H1 (cell line): ENCODE measurements around the gene PKD1. TPM values are rescaled to one million over a fixed set of nuclear protein-coding genes. Genes with fewer than 3 reads are reported as not detected.

Experiments used
- CTCF ChIA-PET: fragments of 300-600 bp; sonication (Branson Sonifier 250); formaldehyde crosslinking; loops from one replicate; lab custom pipeline; 2021; ENCODE audit not compliant: partially characterized antibody; lab: Charles Lee
- POLR2A ChIA-PET: fragments of 300-600 bp; sonication (Branson Sonifier 250); formaldehyde crosslinking; loops from one replicate; lab custom pipeline; 2021; ENCODE audit warnings: inconsistent platforms; ENCODE audit not compliant: partially characterized antibody; lab: Charles Lee
- DNase-seq, 2 experiments: peaks; one replicate each; pipeline versions ENCODE4 v3.0.0 to v3.0.0-alpha.2; 2010 to 2022; ENCODE audit warnings: low spot score in 2 of 2, low read depth in 1 of 2, mixed read lengths in 1 of 2
- FAIRE-seq: peaks from 2 replicates; lab custom pipeline; 2011; peaks lifted over from hg19 to GRCh38; lab: Jason Lieb, UNC
- H2AFZ ChIP-seq: 2 replicates; pipeline ENCODE4 v1.8.1; 2012; ENCODE audit warnings: low read length, inconsistent platforms
- H2AK5ac ChIP-seq: 2 replicates; pipeline ENCODE4 v1.6.1; 2013; ENCODE audit warnings: low read depth, low read length
- H2BK120ac ChIP-seq: replicated peaks from 2 replicates; pipeline ENCODE3; 2013; ENCODE audit warnings: low read depth, low read length, inconsistent platforms
- H2BK12ac ChIP-seq: 2 replicates; pipeline ENCODE4 v1.6.1; 2013; ENCODE audit warnings: low read depth, low read length
- H2BK15ac ChIP-seq: 2 replicates; pipeline ENCODE4 v1.6.1; 2013; ENCODE audit warnings: low read length
- H2BK20ac ChIP-seq: 2 replicates; pipeline ENCODE4 v1.6.1; 2013; ENCODE audit warnings: low read length
- H2BK5ac ChIP-seq: 2 replicates; pipeline ENCODE4 v1.6.1; 2013; ENCODE audit warnings: low read depth, low read length
- H3K14ac ChIP-seq: 2 replicates; pipeline ENCODE4 v1.6.1; 2013; ENCODE audit warnings: inconsistent platforms; ENCODE audit not compliant: insufficient read length
- H3K18ac ChIP-seq: 2 replicates; pipeline ENCODE4 v1.6.1; 2013; ENCODE audit warnings: low read length; ENCODE audit errors: extremely low read depth
- H3K23ac ChIP-seq: 2 replicates; pipeline ENCODE4 v1.6.1; 2013; ENCODE audit warnings: inconsistent platforms; ENCODE audit not compliant: insufficient read length
- H3K23me2 ChIP-seq: 2 replicates; pipeline ENCODE4 v1.6.1; 2013; ENCODE audit warnings: low read depth, low read length
- H3K27ac ChIP-seq: 2 replicates; pipeline ENCODE4 v1.6.1; 2011; ENCODE audit warnings: low read depth, low read length, inconsistent platforms
- H3K27me3 ChIP-seq, 4 experiments: replicated peaks in 1 of 4; 1 replicate in 1 of 4; 2 replicates in 3 of 4; pipeline versions ENCODE4 v1.6.1 to v1.8.1; 2011 to 2013; ENCODE audit warnings: low read length in 3 of 4, mild to moderate bottlenecking in 3 of 4, inconsistent platforms in 2 of 4, mixed read lengths in 2 of 4, moderate library complexity in 1 of 4; ENCODE audit not compliant: control insufficient read depth in 3 of 4, insufficient read depth in 3 of 4; ENCODE audit errors: extremely low read depth in 1 of 4
- H3K36me3 ChIP-seq, 4 experiments: 2 replicates each; pipeline versions ENCODE4 v1.6.1 to v1.8.1; 2011 to 2013; ENCODE audit warnings: mild to moderate bottlenecking in 4 of 4, low read length in 3 of 4, moderate library complexity in 2 of 4, control low read depth in 1 of 4, inconsistent platforms in 1 of 4; ENCODE audit not compliant: insufficient read depth in 4 of 4, control insufficient read depth in 2 of 4
- H3K4ac ChIP-seq: replicated peaks from 2 replicates; pipeline ENCODE3; 2013; ENCODE audit warnings: low read length, low read depth, mixed read lengths, inconsistent platforms; ENCODE audit not compliant: insufficient read length
- H3K4me1 ChIP-seq, 4 experiments: replicated peaks in 1 of 4; 1 replicate in 1 of 4; 2 replicates in 3 of 4; pipeline versions ENCODE4 v1.6.1 to v1.8.1; 2011 to 2013; ENCODE audit warnings: low read length in 3 of 4, inconsistent platforms in 2 of 4, mixed read lengths in 1 of 4; ENCODE audit not compliant: insufficient read depth in 4 of 4, control insufficient read depth in 3 of 4
- H3K4me2 ChIP-seq, 2 experiments: 2 replicates each; pipeline versions ENCODE4 v1.6.1 to v1.8.1; 2011 to 2013; ENCODE audit warnings: low read depth in 2 of 2, low read length in 2 of 2, control low read depth in 1 of 2, inconsistent platforms in 1 of 2, mild to moderate bottlenecking in 1 of 2; ENCODE audit not compliant: insufficient read depth in 1 of 2
- H3K4me3 ChIP-seq, 4 experiments: fragments of 200-600, 300-600 bp in 1 of 4; sonication (generic), shearing (Covaris generic), sonication (Bioruptor Twin) in 1 of 4; 2 replicates each; pipeline versions ENCODE4 v1.5.1 to v1.8.1; 2011 to 2016; ENCODE audit warnings: low read length in 4 of 4, low read depth in 3 of 4, control low read depth in 2 of 4, inconsistent platforms in 2 of 4, mild to moderate bottlenecking in 2 of 4, mixed read lengths in 1 of 4, moderate library complexity in 1 of 4; ENCODE audit not compliant: insufficient read depth in 2 of 4; ENCODE audit errors: extremely low read depth in 1 of 4
- H3K56ac ChIP-seq: replicated peaks from 2 replicates; pipeline ENCODE3; 2013; ENCODE audit warnings: low read depth, mild to moderate bottlenecking, mixed read lengths, low read length, inconsistent platforms; ENCODE audit not compliant: insufficient read length
- H3K79me1 ChIP-seq: 2 replicates; pipeline ENCODE4 v1.6.1; 2013; ENCODE audit warnings: low read depth, low read length, control low read depth
- H3K79me2 ChIP-seq, 2 experiments: 2 replicates each; pipeline versions ENCODE4 v1.6.1 to v1.8.1; 2012 to 2013; ENCODE audit warnings: low read length in 2 of 2, mild to moderate bottlenecking in 2 of 2, inconsistent platforms in 1 of 2; ENCODE audit not compliant: insufficient read depth in 2 of 2, control insufficient read depth in 1 of 2
- H3K9ac ChIP-seq, 4 experiments: replicated peaks in 1 of 4; 1 replicate in 1 of 4; 2 replicates in 3 of 4; pipeline versions ENCODE4 v1.6.1 to v1.8.1; 2011 to 2013; ENCODE audit warnings: low read depth in 3 of 4, low read length in 3 of 4, control low read depth in 2 of 4, mild to moderate bottlenecking in 2 of 4, moderate library complexity in 2 of 4, inconsistent platforms in 1 of 4; ENCODE audit errors: extremely low read depth in 1 of 4
- H3K9me3 ChIP-seq, 2 experiments: 2 replicates each; pipeline versions ENCODE4 v1.6.1 to v1.8.1; 2012 to 2013; ENCODE audit warnings: mild to moderate bottlenecking in 2 of 2, moderate library complexity in 2 of 2, control low read depth in 1 of 2, inconsistent platforms in 1 of 2, low read depth in 1 of 2, low read length in 1 of 2, mixed read lengths in 1 of 2; ENCODE audit not compliant: insufficient read depth in 2 of 2
- H4K20me1 ChIP-seq, 2 experiments: replicated peaks in 1 of 2; 2 replicates each; pipeline versions ENCODE3 to v1.8.1; 2011 to 2013; ENCODE audit warnings: inconsistent platforms in 2 of 2, low read length in 2 of 2, mild to moderate bottlenecking in 1 of 2; ENCODE audit not compliant: insufficient read depth in 2 of 2, control insufficient read depth in 1 of 2
- H4K5ac ChIP-seq: 2 replicates; pipeline ENCODE4 v1.6.1; 2013; ENCODE audit warnings: low read length, low read depth, mixed read lengths, inconsistent platforms; ENCODE audit not compliant: insufficient read length
- H4K8ac ChIP-seq: 2 replicates; pipeline ENCODE4 v1.8.0; 2013; ENCODE audit warnings: mild to moderate bottlenecking, moderate library complexity, low read length, inconsistent platforms; ENCODE audit not compliant: insufficient read depth; ENCODE audit errors: extremely low read depth
- H4K91ac ChIP-seq: replicated peaks from 2 replicates; pipeline ENCODE3; 2013; ENCODE audit warnings: low read length, mixed read lengths, inconsistent platforms; ENCODE audit not compliant: insufficient read length
- ASH2L ChIP-seq: fragments of 200-600, 300-600 bp; sonication (generic); IDR thresholded peaks from one replicate; pipeline ENCODE4 v1.7.1; 2017; ENCODE audit warnings: low read length
- CEBPB ChIP-seq: IDR thresholded peaks from 2 replicates; pipeline ENCODE4 v1.6.1; 2012; ENCODE audit warnings: low read depth, low read length
- CHD1 ChIP-seq: IDR thresholded peaks from 2 replicates; pipeline ENCODE4 v1.6.1; 2012; ENCODE audit warnings: low read depth, low read length, improper control_type of control experiment
- CHD2 ChIP-seq: IDR thresholded peaks from 2 replicates; pipeline ENCODE4 v1.6.1; 2012; ENCODE audit warnings: low read length, improper control_type of control experiment
- EP300 ChIP-seq, 2 experiments: IDR thresholded peaks; 1 replicate in 1 of 2; 2 replicates in 1 of 2; pipeline ENCODE4 v1.6.1; 2011 to 2012; ENCODE audit warnings: low read depth in 2 of 2, low read length in 2 of 2, mild to moderate bottlenecking in 2 of 2, borderline replicate concordance in 1 of 2, inconsistent platforms in 1 of 2, moderate library complexity in 1 of 2
- GABPA ChIP-seq: IDR thresholded peaks from 2 replicates; pipeline ENCODE4 v1.6.1; 2011; ENCODE audit warnings: mild to moderate bottlenecking, low read length, moderate library complexity, borderline replicate concordance; ENCODE audit not compliant: insufficient read depth
- HDAC2 ChIP-seq, 2 experiments: fragments of 300-600 bp in 1 of 2; sonication (generic) in 1 of 2; IDR thresholded peaks; 2 replicates each; pipeline ENCODE4 v1.6.1; 2011 to 2012; ENCODE audit warnings: low read depth in 2 of 2, low read length in 2 of 2, mild to moderate bottlenecking in 2 of 2, moderate library complexity in 2 of 2, borderline replicate concordance in 1 of 2, inconsistent platforms in 1 of 2
- HDAC6 ChIP-seq: IDR thresholded peaks from one replicate; pipeline ENCODE4 v1.7.1; 2012; ENCODE audit warnings: low read depth, mild to moderate bottlenecking, inconsistent platforms, low read length, moderate library complexity
- JUN ChIP-seq: IDR thresholded peaks from 2 replicates; pipeline ENCODE4 v1.6.1; 2011; ENCODE audit warnings: low read depth, mild to moderate bottlenecking, improper control_type of control experiment, low read length
- KDM4A ChIP-seq: IDR thresholded peaks from one replicate; pipeline ENCODE4 v1.7.1; 2012; ENCODE audit warnings: low read depth, mild to moderate bottlenecking, moderate library complexity, low read length, inconsistent platforms; ENCODE audit not compliant: severe bottlenecking
- MAX ChIP-seq: IDR thresholded peaks from 2 replicates; pipeline ENCODE4 v1.6.1; 2012; ENCODE audit warnings: inconsistent platforms
- POU5F1 ChIP-seq: IDR thresholded peaks from 2 replicates; pipeline ENCODE4 v1.6.1; 2011; ENCODE audit warnings: low read depth, mild to moderate bottlenecking, low read length, moderate library complexity
- TCF12 ChIP-seq: IDR thresholded peaks from 2 replicates; pipeline ENCODE4 v1.6.1; 2011; ENCODE audit warnings: low read depth, mild to moderate bottlenecking, low read length
- YY1 ChIP-seq: IDR thresholded peaks from 2 replicates; pipeline ENCODE4 v1.6.1; 2011; ENCODE audit warnings: low read depth, mild to moderate bottlenecking, low read length
- WGBS, 2 experiments: shearing (Covaris generic) in 1 of 2; methylation state at CpG; one replicate each; pipeline versions ENCODE4 v1.1.6 to v1.1.7; 2013 to 2015; ENCODE audit warnings: low lambda C conversion rate in 2 of 2, mixed read lengths in 2 of 2, inconsistent platforms in 1 of 2, low coverage in 1 of 2, missing lambda C conversion rate in 1 of 2; ENCODE audit not compliant: insufficient replicate concordance in 2 of 2, insufficient coverage in 1 of 2, insufficient read length in 1 of 2; ENCODE audit errors: extremely low coverage in 1 of 2, missing lambda C conversion rate in 1 of 2; 5-methylcytosine and 5-hydroxymethylcytosine counted together
- polyA plus RNA-seq, 7 experiments: library from polyadenylated mRNA; depleted of rRNA in 3 of 7; stranded (reverse) in 5 of 7; unstranded in 2 of 7; fragments of >200 nt in 5 of 7; fragments of 200-250 nt in 2 of 7; gene quantifications; 1 replicate in 5 of 7; 2 replicates in 1 of 7; 4 replicates in 1 of 7; pipeline versions ENCODE4 v1.2.1 to v1.2.3, GENCODE V29; 2011 to 2013; ENCODE audit warnings: missing spikeins in 2 of 7, mixed read lengths in 2 of 7
- total RNA-seq: library from RNA; stranded (reverse); fragmentation: NEBNext Ultra II Directional; extraction: Animal tissue kit (Norgen Biotek cat#: 25700); gene quantifications from 2 replicates; pipeline ENCODE4 v1.2.1, GENCODE V29; 2021

The PKD1 gene
- total and polyA plus RNA-seq, 2 of the 8 experiments (the other 6 are each of a cell fraction or from before 2014, with no cell fraction given) = 40.6 to 52.7 TPM

- no peak overlapping the region for H2BK5ac ChIP-seq
- no peak overlapping the region for H3K27ac ChIP-seq
- no peak overlapping the region for H3K4me3 ChIP-seq
- peaks cover 2% of the 10 kb centered on the region; the same call in 1 of the 2 replicates for H3K23me2 ChIP-seq
- no peak overlapping the region for H2BK15ac ChIP-seq
- no peak overlapping the region for H2BK20ac ChIP-seq
- no peak overlapping the region for H2BK12ac ChIP-seq
- no peaks in the 10 kb centered on the region for H3K79me2 ChIP-seq
- no peak overlapping the region for H2AK5ac ChIP-seq
- H4K8ac ChIP-seq = no peak overlapping the region
- H2BK120ac ChIP-seq = no peak overlapping the region
- H3K36me3 ChIP-seq = peaks cover 5 to 24% (median 10%) of the 10 kb centered on the region in 4 experiments; a peak in 7 of 8 replicates
- no peak for FAIRE-seq
- H3K14ac ChIP-seq = no peak overlapping the region
- no peak overlapping the region for H3K4me2 ChIP-seq
- no peaks in the 10 kb centered on the region; a peak in 1 of 7 replicates for H3K27me3 ChIP-seq
- no peak overlapping the region for H3K9ac ChIP-seq
- no peaks in the 10 kb centered on the region for H3K9me3 ChIP-seq
- no peak overlapping the region for H3K4ac ChIP-seq
- H3K79me1 ChIP-seq = no peaks in the 10 kb centered on the region
- no peak overlapping the region for H3K18ac ChIP-seq
- POLR2A ChIA-PET = interaction anchor here (0.6 to 3.2 kb wide), 12 partner anchors 8 to 333 kb away, joined by 3 to 23 read pairs (median 4); partner anchors contain the start of genes ATP6V0C, DNASE1L2, ECI1 and RPS2
- CTCF ChIA-PET = interaction anchor here (1.0 to 1.9 kb wide), 3 partner anchors 14 to 321 kb away, joined by 3 to 5 read pairs (median 4); no protein-coding TSS in a partner anchor
- no peak overlapping the region for H3K23ac ChIP-seq
- no peak for DNase-seq
- H4K5ac ChIP-seq = no peak overlapping the region
- H4K91ac ChIP-seq = no peak overlapping the region
- H3K56ac ChIP-seq = no peak overlapping the region
- H3K4me1 ChIP-seq = peaks cover 0 to 7% (median 2%) of the 10 kb centered on the region in 4 experiments; a peak in 4 of 7 replicates
- 95% methylated on average over 26 of the region's 43 CpGs; no CpG with 5 or more reads in 1 of the 2 experiments for WGBS, 2 experiments
- H4K20me1 ChIP-seq = peaks cover 0 to 12% of the 10 kb centered on the region in 2 experiments
- no peak overlapping the region for H2AFZ ChIP-seq
- TF ChIP-seq ASH2L = no peak
- no peak for TF ChIP-seq HDAC2 (IDR thresholded peaks at IDR 0.05; ENCODE audit: borderline replicate concordance in 1 of 2, low read depth in 2 of 2, low read length in 2 of 2)
- TF ChIP-seq CHD2 = no peak
- TF ChIP-seq EP300 (IDR thresholded peaks at IDR 0.05; ENCODE audit: borderline replicate concordance in 1 of 2, low read depth in 2 of 2, low read length in 2 of 2) = no peak
- TF ChIP-seq YY1 = no peak
- no peak for TF ChIP-seq HDAC6
- no peak for TF ChIP-seq TCF12
- TF ChIP-seq POU5F1 = no peak
- TF ChIP-seq MAX = no peak
- no peak for TF ChIP-seq CHD1
- TF ChIP-seq GABPA = no peak; the same call in 1 of the 2 replicates
- no peak for TF ChIP-seq KDM4A
- TF ChIP-seq CEBPB = no peak
- no peak for TF ChIP-seq JUN
Observed at GRCh38 chr16:2180461-2180860, 44.8 kb upstream of the PKD1 start.
